NCI-H2227 treated with DMSO at 0.1 percent for 48 hours (cell line): ENCODE data around the gene HCN2.

ENCODE experiments used
- DNase-seq: peaks from one replicate; lab custom pipeline; 2025; lab: John Stamatoyannopoulos, UW

The HCN2 gene

DNA sequence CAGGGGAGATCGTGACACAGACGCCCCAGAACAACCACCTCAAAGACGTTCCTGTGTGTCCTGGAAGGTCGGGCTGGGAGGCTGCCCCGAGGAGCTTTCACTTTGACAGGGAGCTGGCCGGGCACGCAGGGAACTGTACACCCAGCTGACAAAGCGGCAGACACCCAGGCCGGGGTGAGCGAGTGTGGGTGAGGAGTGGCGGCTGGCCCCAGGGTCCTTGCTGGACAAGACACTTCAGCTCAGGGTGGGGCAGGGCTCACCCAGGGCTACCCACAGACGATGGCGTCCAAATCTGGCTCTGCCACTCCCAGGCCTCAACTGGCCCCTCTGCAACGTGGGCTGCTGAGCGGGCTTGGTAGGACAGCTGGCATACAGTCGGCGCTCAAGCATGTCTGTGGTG, 52.0 kb downstream of the HCN2 start:
- no peak for DNase-seq

DNA sequence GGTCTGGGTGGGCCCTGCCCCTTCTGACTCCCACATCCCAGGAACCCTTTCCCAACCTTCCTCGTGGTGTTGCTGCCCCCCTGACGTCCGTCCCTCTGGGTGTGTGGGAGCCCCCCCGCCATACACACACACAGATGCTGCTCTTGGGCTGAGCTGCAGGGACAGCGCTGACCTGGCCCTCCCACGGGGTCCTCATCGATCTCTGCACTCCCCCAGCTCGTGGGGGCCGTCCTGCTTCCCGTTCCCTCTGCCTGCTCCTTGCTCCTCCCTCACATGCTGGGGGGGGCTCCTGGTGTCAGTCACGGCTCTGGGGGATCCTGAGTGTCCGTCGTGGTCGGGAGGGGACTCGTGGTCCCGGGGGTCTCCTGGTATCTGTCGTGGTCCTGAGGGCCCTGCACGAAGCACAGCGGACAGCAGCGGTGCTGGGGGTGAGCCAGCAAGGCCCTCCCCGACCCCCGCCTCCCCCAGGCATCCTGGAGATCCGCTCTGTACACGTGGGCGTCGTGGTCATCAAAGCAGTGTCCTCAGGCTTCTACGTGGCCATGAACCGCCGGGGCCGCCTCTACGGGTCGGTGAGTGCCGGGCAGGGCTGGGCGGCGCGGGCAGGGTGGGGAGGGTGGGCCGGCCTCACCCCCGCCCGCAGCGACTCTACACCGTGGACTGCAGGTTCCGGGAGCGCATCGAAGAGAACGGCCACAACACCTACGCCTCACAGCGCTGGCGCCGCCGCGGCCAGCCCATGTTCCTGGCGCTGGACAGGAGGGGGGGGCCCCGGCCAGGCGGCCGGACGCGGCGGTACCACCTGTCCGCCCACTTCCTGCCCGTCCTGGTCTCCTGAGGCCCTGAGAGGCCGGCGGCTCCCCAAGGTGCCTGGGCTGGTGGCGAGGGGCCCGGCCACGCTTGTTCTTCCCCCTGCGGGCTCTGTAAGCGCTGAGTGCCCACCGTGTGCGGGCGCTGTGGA, 53.4 kb downstream of the HCN2 start:
- DNase-seq = no peak

DNA sequence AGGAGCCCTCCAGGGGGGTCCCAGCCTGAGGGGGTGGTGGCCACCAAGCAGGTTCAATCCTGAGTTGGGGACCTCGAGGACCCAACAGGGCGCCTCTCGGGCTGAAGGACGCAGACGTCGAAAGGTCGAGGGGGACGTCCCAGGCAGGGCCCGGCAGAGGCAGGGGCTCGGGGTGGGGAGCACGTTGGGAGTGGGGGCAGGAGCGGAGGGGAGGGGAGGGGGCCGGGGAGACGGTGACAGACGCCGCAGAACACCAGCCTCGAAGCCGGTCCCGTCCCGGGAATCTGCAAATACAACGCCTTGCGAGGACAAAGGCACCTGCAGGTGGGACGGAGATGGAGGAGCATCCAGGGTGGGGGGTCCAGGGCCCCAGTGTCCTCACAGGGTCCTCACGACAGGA, 54.1 kb downstream of the HCN2 start:
- DNase-seq = no peak

DNA sequence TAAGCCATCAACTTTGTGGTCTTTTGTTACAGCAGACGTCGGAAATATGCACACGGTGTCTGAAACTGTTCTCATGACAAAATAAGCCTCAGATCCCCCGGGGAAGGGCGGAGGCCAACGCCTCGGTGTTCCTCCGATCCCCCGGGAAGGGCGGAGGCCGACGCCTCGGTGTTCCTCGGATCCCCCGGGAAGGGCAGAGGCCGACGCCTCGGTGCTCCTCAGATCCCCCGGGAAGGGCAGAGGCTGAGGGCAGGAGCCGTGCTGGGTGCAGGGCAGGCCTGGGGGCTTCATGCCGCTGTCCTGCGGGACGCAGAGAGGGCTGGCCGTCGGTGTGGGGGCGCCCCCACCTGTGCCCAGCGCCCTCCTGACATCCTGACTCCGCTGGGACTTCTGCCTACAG, 54.7 kb downstream of the HCN2 start:
- DNase-seq = no peak

DNA sequence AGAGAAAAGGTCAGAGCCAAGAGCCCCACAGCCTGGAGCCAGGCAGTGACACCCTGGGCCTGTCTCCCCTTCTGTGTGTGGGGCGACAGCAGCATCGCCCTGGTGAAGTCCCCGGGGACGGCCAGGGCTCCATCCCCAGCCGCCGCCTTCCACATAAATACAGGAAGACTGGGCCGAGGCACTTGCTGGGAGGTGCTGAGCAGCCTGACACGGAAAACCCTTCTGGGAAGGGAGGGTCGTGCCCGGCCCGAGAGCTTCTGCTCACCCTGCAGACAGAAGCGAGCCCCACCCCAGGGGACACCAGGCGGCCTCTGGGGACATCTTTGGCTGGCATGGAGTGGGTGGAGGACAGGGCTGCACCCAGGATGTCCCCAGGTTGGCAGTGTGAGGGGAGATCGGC, 55.1 kb downstream of the HCN2 start:
- DNase-seq = no peak

DNA sequence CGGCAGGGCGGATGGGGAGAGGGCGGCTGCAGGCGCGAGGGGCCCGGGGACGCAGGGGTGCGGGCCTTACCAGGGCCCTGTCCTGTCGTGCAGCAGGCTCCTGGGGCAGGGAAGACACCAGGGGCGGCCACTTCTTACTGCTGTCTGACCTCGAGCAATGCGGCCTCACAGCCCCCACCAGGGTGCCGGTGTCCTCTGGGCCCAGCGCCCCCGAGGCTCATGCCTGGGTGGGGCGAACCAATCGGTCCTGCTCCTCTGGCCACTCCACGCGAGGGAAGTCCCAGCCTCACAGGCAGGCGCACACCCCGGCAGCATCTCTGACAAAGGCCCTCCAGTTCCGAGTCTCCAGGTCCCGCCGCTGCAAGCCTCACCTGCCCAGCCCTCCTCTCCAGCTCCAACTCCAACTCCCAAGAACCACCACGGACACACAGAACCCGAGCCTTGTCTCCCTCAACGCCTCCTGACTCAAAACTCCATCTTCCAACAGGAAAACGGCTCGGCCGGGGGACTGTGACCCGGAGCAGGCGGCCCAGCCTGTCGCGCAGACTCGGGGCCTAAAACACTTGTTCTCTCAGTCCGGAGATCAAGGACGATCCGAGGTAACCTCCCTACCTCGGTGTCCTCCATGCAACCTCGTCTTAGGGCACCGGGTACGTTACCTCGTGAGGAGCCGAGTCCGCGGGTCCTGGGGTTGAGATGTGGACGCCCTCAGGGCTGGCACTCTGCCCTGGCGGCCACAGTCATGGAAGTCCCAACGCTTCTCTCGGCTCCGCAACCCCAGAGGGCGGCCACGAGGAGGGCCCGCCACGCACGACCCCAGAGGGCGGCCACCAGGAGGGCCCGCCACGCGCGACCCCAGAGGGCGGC, 56.5 kb downstream of the HCN2 start:
- no peak for DNase-seq

DNA sequence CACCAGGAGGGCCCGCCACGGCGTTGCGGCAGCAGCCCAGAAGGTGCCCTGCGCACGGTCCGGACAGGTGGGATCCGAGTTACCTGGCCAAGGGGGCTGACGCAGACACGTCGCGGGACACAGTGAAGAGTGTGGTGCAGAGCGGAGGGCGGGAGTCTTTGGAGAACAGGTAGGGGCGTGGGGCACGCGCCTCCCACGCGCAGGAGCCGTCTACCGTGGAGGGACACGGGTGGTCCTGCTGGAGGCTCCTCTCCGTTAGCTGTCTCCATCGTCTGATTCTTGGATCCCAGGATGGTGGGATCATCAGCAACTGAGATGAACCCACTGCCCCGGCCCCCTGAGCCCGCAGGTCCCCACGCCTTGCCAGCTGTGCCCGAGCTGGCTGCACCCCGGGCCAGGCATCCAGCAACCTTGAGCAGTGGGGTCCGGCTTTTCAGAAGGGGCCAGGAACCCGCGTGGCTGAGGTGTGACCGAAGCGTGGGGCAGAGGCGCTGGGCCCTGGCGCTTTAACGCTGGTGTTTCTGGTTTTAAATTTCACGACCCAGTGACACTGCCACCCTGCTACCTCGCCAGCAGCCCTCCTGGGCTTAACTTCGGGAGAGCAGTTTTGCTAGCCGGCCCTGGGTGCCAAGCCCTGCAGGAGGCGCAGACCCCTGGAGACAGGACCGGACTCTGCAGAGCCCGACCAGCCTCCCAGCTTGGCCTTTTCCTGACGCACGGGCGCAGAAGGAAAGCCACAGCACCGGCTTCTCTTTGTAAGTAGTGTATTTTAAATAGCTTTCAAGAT, 57.3 kb downstream of the HCN2 start:
- no peak for DNase-seq

DNA sequence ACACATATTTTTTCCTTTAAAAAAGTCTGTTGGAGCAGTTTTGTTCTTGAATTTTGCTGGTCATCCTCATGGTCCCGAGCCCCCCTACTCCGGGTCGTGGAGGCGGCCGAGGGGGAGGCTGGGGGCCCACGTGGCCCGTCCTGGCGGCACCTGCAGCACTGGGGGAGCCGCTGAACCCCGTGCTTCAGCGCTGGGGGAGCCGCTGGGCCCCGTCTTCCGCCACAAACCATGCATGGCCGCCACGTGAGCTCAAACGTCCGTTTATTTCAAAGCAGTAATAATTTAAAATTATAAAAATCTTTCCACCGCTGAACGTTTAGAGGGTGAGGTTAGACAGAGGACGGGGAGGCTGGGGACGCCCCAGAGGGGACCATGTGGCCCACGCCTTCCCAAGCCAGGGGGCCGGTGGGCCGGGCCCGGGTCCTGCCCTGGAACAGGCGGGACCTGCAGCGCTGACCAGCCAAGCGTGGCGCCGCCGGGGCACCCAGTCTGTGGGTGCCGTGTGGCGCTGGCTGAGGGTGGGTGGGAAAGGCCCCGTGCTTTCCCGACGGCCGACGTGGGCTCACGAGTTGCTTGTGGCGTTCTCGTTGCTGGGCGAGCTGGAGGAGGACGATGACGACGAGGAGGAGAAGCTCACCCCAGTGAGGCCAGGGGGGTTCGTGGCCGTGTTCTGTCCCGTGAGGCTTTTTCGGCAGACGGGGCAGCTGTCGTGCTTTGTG, 58.0 kb downstream of the HCN2 start:
- no peak for DNase-seq

DNA sequence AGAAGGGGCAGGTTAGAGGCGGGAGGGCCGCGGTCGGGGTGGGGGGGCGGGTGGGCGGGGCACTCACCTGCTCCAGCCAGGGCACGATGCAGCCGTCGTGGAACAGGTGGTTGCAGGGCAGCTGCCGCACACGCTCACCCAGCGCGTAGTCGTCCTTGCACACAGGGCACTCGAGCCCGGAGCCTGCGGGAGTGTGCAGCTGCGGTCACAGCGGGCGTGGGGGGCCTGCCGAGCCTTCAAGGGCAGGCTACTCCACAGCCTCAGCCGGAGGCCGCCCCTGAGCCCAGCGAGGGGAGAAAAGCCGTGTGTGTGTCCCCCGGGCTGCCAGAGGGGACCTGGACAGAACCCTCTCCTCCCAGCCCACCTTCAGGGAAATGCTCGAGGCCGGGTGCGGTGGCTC, 58.6 kb downstream of the HCN2 start:
- no peak for DNase-seq

DNA sequence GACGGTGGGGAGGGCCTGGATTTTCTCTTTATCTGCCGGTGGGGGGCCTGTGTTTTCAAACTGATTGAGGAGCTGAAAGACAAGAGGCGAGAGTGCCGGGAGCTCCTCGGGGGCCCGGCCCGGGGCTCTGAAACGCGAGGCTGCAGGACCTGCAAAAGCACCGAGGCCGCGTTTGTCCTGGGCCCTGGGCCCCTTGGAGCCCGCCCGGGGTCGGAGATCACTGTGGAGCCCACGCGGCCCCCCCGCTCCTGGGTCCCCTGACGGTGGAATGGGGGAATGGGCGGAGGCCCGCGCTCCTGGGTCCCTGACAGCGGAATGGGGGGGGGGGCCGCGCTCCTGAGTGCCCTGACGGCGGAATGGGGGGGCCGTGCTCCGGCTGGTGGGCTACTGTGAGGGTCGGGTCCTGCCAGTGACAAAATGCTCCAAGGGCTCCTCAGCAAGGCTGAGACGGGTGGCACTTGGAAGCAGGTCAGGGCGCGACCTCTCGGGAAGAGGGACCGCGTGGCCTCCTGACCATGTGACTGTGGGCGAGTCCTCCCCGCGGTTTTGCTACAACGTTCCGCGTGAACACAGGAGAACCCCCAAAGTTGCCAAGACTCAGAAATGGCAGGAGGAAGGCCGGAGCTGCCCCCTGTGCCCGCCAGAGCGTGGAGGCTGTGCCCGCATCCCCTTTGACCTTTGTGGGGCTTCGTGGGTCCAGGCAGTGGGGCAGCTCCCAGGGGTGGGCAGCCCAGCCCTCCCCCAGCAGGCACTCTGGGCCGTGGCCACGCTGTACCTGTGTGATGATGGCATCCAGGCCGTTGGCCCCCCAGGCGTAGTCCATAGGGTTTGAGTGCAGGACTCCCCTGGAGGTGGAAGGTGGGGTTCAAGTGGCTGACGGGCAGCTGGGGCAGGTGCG, 59.5 kb downstream of the HCN2 start:
- no peak for DNase-seq

DNA sequence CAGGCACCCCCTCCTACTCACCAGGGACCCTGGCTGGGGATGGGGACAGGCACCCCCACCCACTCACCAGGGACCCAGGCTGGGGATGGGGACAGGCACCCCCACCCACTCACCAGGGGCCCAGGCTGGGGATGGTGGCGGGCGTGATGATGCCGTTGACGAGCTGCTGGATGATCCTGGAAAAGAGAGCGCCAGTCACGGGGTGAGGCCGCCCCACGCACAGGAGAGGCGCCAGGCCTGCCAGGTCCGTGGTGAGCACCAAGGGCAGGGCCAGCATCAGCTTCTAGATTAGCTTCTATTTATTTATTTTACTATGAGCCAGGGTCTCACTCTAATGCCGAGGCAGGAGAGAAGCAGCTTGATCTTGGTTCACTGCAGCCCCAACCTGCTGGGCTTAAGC, 60.4 kb downstream of the HCN2 start:
- no peak for DNase-seq

DNA sequence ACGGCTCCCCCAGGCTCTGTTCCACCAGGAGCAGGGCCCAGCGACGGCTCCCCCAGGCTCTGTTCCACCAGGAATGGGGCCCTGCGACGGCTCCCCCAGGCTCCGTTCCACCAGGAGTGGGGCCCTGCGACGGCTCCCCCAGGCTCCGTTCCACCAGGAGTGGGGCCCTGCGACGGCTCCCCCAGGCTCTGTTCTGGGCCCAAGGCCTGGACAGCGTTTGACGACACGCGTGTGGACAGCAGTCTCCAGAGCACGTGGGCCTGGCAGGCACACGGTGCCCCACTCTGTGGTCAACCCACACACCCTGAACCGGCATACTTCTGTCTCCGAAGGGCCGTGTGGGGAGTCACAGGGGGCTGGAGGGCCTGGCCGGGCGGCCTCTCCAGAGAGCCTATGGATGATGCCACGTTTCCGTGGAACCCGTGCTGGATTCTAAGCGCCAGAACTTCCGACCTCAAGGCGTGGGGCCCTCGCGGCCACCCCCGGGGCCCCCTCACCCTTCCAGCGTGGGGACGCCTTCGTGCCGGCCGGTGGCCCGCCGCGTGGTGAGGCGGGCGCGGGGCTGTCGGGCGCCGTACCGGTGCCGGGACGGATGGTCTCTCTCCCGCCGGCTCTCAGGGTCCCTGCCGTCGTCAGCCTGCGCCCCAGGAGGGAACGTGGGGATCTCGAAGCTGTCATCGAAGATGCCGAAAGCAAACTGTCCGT, 61.6 kb downstream of the HCN2 start:
- DNase-seq = no peak

DNA sequence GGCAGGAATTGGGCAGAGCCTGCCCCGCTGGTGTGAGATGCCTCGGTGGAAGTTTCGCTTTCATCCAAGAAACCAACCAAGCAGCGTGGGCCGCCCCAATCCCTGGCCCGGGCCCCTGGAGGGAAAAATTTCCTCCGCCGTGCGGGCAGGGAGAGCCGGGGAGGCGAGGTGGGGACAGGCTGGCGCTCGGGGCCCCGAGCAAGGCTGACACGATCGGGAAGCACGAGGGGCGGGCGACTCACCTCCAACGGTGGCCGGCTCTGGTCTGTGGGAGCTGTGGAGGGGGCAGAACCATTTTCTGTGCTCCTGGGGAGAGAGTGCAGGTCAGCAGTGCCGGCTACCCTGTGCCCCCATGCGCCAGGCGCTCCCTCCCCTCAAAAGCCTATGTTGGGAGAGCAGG, 62.3 kb downstream of the HCN2 start:
- DNase-seq = no peak

DNA sequence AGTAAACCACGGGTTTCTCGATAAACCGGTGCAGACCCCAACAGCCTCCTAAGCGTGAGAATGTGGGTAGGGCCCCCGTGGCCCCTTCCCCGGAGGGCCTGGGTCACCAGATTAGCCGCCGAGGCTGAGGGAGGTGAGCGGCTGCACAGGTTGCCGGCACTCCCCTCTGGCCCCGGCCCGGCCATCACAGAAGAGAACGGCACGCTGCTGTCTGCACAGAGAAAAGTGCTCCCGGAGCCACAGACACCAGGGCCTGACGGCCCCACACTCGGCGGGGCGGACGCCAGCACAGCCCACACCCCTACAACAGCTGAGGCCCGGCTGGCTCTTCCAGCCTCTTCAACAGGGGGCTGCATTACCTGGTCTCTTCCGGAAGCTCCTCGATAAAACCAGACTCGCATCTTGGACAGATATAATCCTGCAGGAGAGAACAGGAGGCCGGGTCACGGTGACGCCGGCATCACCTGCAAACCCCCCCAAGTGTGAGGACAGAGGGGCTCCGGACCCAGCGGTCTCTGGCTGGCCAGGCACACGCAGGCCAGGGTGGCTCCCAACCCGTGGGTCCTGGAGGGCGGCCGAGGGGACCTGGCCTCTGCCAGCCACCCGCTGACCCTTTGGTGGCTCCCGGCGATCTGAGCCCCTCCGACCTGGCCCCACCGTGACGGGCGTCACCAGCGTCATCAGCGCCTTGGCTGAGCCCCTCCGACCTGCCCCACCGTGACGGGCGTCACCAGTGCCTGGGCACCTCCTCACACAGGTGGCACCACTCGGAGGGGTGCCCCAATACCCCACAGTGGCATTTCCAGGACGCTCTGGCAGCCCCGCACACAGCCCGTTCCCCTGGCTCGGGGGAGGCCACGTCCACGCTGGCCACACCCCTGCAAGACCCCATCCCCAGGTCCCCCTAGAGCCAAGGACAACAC, 63.0 kb downstream of the HCN2 start:
- no peak for DNase-seq

DNA sequence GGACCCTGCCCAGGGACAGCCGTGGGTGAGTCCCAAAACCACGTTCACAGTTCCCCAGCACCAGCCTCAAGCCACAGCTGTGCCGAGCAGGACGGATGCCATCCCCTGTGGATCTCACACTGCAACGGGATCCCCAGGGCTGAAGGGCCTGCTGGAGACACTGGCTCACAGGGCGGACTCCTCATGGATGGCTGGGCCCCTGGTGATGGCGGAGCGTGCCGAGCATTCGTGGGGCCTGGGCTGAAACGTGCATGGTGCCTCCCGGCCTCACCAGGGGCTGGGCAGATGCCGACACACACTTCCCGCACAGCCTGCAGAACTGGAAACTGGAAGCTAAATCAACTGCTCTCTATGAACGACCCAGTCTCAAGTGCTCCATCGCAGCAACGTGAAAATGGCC, 63.7 kb downstream of the HCN2 start:
- DNase-seq = no peak

DNA sequence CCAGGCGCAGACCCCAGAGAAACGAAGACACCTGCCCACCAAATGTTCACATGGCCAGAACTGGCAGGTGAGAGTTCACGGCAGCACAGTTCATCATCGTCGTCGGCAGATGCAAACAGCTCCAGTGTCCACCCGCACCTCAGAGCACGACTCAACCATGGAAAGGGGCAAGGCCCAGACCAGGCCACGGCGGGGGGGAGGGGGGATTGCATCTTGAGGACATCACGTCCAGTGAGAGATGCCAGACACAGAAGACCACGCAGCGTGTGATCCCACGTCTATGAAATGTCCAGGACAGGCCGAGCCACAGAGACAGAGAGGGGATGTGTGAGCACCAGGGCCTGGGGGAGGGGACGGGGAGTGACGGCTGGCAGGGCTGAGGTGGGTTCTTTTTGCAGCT, 66.0 kb downstream of the HCN2 start:
- no peak for DNase-seq

DNA sequence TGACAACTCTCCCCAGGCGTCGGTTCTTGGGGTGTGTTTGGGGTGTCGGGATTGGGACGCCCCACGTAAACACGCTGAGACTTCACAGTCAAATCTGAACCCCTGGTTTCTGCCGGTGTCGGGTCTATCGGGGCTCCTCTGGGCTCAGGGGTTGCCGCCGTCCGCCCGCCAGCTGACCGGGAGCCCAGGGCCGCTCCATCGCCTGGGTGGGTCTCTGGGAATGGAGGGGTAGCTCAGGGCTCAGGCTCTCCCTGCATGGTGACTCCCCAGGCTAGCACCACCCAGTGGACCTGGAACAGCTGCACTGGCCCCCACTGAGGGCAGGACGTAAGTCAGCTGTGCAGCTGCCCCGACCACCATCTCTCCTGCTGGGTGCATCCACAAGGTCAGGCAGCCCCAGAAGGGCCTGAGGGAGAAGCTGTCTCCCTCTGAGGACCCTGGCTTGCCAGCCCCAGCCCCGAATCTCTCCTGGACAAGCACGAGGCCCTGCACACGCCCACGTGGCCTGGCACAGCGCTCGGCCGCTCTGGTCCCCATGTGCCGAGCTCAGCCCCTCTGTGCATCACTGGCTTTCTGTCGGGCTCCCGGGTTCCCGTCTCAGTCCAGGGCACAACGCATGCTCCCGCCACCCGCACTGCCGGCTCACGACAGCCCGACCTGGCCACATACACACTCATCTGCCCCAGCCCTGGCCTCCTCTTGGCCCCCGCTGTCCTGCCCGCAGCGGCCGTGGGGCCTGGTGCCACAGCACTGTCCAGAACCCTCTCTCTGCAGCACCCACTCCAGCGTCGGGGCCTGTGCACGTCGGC, 67.3 kb downstream of the HCN2 start:
- no peak for DNase-seq

DNA sequence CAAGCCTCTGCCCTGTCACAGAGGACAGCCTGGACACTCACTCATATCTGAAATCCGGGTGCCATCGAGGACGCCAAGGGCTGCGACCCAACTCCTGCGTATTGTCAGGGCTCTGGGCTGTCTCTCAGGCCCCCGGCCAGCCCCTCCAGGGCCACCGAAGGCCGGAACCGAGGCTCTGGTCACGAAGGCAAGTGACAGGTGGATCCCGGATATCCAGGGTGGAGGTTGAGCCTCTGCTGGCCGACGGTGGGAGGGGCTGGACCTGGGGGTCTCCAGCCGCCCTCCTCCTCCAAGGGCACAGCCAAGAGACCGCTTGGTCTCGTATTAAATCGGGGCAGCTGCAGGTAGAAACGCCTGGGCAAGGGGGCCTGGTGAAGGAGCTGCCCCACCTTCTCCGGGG, 67.9 kb downstream of the HCN2 start:
- DNase-seq = no peak
